Trophoblast cell (in vitro differentiated cells and primary cell): Measurements from ENCODE around the gene PLCG2.

Experiments used
- DNase-seq, 2 donors: peaks; one replicate each; pipeline ENCODE4 v3.0.0-alpha.2; 2016
- H2AFZ ChIP-seq: 2 replicates; pipeline ENCODE4 v1.6.1; 2013; ENCODE audit warnings: low read length, moderate library complexity, mild to moderate bottlenecking; ENCODE audit not compliant: insufficient read depth, poor library complexity
- H2AK5ac ChIP-seq: 2 replicates; pipeline ENCODE4 v1.6.1; 2013; ENCODE audit warnings: mild to moderate bottlenecking, low read length
- H2BK120ac ChIP-seq: 2 replicates; pipeline ENCODE4 v1.6.1; 2013; ENCODE audit warnings: low read length, mild to moderate bottlenecking, moderate library complexity; ENCODE audit not compliant: insufficient read depth, poor library complexity
- H2BK12ac ChIP-seq: 2 replicates; pipeline ENCODE4 v1.6.1; 2013; ENCODE audit warnings: mild to moderate bottlenecking, low read length, moderate library complexity
- H2BK5ac ChIP-seq: 2 replicates; pipeline ENCODE4 v1.6.1; 2013; ENCODE audit warnings: low read length, low read depth, moderate library complexity, mild to moderate bottlenecking; ENCODE audit not compliant: poor library complexity
- H3K14ac ChIP-seq: 2 replicates; pipeline ENCODE4 v1.6.1; 2013; ENCODE audit warnings: mild to moderate bottlenecking, low read length
- H3K18ac ChIP-seq: 2 replicates; pipeline ENCODE4 v1.6.1; 2013; ENCODE audit warnings: mild to moderate bottlenecking, low read length
- H3K23ac ChIP-seq: 2 replicates; pipeline ENCODE4 v1.6.1; 2013; ENCODE audit warnings: low read length
- H3K27ac ChIP-seq: 2 replicates; pipeline ENCODE4 v1.5.1; 2013; ENCODE audit warnings: low read depth, mild to moderate bottlenecking, inconsistent platforms, low read length, moderate library complexity
- H3K27me3 ChIP-seq: 2 replicates; pipeline ENCODE4 v1.6.1; 2013; ENCODE audit warnings: inconsistent platforms, mild to moderate bottlenecking, low read length, moderate library complexity; ENCODE audit not compliant: insufficient read depth
- H3K36me3 ChIP-seq, 2 experiments: 1 replicate in 1 of 2; 2 replicates in 1 of 2; pipeline ENCODE4 v1.6.1; 2013; ENCODE audit warnings: low read length in 2 of 2, mild to moderate bottlenecking in 2 of 2, moderate library complexity in 1 of 2; ENCODE audit not compliant: insufficient read depth in 2 of 2, control insufficient read depth in 1 of 2
- H3K4ac ChIP-seq: 2 replicates; pipeline ENCODE4 v1.6.1; 2013; ENCODE audit warnings: low read depth, mild to moderate bottlenecking, low read length, moderate library complexity
- H3K4me1 ChIP-seq, 2 experiments: 1 replicate in 1 of 2; 2 replicates in 1 of 2; pipeline ENCODE4 v1.6.1; 2013; ENCODE audit warnings: low read length in 2 of 2, mild to moderate bottlenecking in 2 of 2, moderate library complexity in 1 of 2; ENCODE audit not compliant: insufficient read depth in 2 of 2, control insufficient read depth in 1 of 2
- H3K4me2 ChIP-seq: 2 replicates; pipeline ENCODE4 v1.6.1; 2013; ENCODE audit warnings: inconsistent platforms, mild to moderate bottlenecking, low read length, moderate library complexity
- H3K4me3 ChIP-seq: 2 replicates; pipeline ENCODE4 v1.5.1; 2013; ENCODE audit warnings: mild to moderate bottlenecking, low read depth, low read length, inconsistent platforms
- H3K79me1 ChIP-seq: one replicate; pipeline ENCODE4 v1.6.1; 2013; ENCODE audit warnings: low read length
- H3K79me2 ChIP-seq: 2 replicates; pipeline ENCODE4 v1.6.1; 2013; ENCODE audit warnings: low read length, mild to moderate bottlenecking; ENCODE audit not compliant: control insufficient read depth, insufficient read depth, poor library complexity
- H3K9ac ChIP-seq: 2 replicates; pipeline ENCODE4 v1.6.1; 2013; ENCODE audit warnings: mild to moderate bottlenecking, low read length
- H3K9me3 ChIP-seq: 2 replicates; pipeline ENCODE4 v1.6.1; 2013; ENCODE audit warnings: low read depth, mild to moderate bottlenecking, control low read depth, inconsistent platforms, low read length; ENCODE audit not compliant: insufficient read depth
- H4K12ac ChIP-seq: 2 replicates; pipeline ENCODE4 v1.6.1; 2013; ENCODE audit warnings: low read depth, mild to moderate bottlenecking, low read length, moderate library complexity
- H4K8ac ChIP-seq: 2 replicates; pipeline ENCODE4 v1.6.1; 2013; ENCODE audit warnings: low read depth, mild to moderate bottlenecking, low read length, moderate library complexity
- H4K91ac ChIP-seq: one replicate; pipeline ENCODE4 v1.6.1; 2013; ENCODE audit warnings: low read depth, mild to moderate bottlenecking, low read length, moderate library complexity
- WGBS: extraction: QIAGEN DNeasy Blood & Tissue Kit; methylation state at CpG from one replicate; pipeline ENCODE4 v1.1.7; 2013; ENCODE audit warnings: missing lambda C conversion rate; ENCODE audit not compliant: insufficient read length, insufficient coverage; ENCODE audit errors: extremely low coverage; 5-methylcytosine and 5-hydroxymethylcytosine counted together

The PLCG2 gene

DNA sequence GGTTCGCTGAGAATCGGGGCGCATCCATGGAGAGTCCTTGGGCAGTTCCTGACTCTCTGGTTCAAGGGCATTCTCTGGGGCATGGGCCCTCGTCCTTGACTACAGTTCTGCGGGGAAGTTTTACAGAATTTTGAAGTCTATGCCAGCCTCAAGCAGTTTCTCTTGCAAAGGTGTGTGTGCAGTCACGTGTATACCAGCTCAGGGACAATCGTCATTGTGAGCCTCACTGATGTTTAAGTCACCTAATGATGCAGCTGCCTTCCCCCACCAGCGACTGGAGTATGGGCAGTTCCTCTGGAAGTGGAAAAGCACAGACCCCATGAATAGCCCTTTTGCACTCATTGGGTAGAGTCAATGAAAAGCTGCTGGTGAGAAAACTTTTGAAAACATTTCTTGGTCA, 1.3 kb downstream of the PLCG2 start:
- Histone ChIP-seq H2BK12ac (no peak overlapping the region), H4K12ac (no peak overlapping the region), H3K23ac (no peak overlapping the region), H3K36me3 (no peaks in the 10 kb centered on the region), H3K14ac (no peak overlapping the region), H3K79me1 (peaks cover 2% of the 10 kb centered on the region), H3K27ac (no peak overlapping the region), H2AK5ac (no peak overlapping the region), H3K4me2 (no peak overlapping the region), H3K9me3 (peaks cover 5% of the 10 kb centered on the region), H3K79me2 (no peaks in the 10 kb centered on the region), H3K9ac (no peak overlapping the region), H3K4ac (no peak overlapping the region), H2BK5ac (no peak overlapping the region), H4K8ac (no peak overlapping the region), H2AFZ (no peak overlapping the region), H4K91ac (no peak overlapping the region), H3K18ac (no peak overlapping the region), H3K4me3 (no peak overlapping the region), H3K27me3 (peaks cover 19% of the 10 kb centered on the region), H2BK120ac (no peak overlapping the region), H3K4me1 (peaks cover 0 to 9% of the 10 kb centered on the region in 2 experiments)
- no CpG with 5 or more reads among the region's 8 CpGs for WGBS
- DNase-seq = no peak

DNA sequence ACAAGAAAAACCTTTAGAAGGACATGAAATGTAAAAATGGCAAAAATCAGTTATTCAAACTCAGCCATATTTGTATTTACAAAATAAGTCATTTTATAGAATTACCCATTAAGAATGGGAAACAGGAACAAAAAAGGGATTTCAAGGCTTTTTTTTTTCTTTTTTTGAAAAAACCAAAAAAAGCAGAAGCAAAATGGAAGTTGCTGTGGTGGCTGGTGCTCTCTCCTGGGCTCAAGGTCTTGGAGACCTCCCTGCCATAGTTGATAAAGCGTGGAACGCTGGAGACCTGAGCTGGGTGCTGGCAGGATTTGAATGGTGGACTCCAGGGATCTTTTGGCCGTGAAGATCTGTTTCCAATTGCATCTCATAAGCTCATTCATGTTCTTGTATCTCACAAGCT, 3.1 kb downstream of the PLCG2 start:
- no peak for DNase-seq
- no peak overlapping the region for H2BK5ac ChIP-seq
- no peak overlapping the region for H4K12ac ChIP-seq
- H3K4me1 ChIP-seq = peaks cover 5 to 16% of the 10 kb centered on the region in 2 experiments
- peaks cover 5% of the 10 kb centered on the region for H3K9me3 ChIP-seq
- H3K4ac ChIP-seq = no peak overlapping the region
- no peak overlapping the region for H3K23ac ChIP-seq
- H3K4me2 ChIP-seq = no peak overlapping the region
- H3K79me2 ChIP-seq = no peaks in the 10 kb centered on the region
- H3K27ac ChIP-seq = no peak overlapping the region
- no peak overlapping the region for H3K9ac ChIP-seq
- no peak overlapping the region for H3K14ac ChIP-seq
- no peak overlapping the region for H4K8ac ChIP-seq
- no peak overlapping the region for H2AK5ac ChIP-seq
- H2AFZ ChIP-seq = no peak overlapping the region
- no peak overlapping the region for H3K18ac ChIP-seq
- no peaks in the 10 kb centered on the region for H3K36me3 ChIP-seq
- no peak overlapping the region for H2BK120ac ChIP-seq
- no peak overlapping the region for H3K4me3 ChIP-seq
- no peak overlapping the region for H4K91ac ChIP-seq
- peaks cover 19% of the 10 kb centered on the region for H3K27me3 ChIP-seq
- peaks cover 2% of the 10 kb centered on the region for H3K79me1 ChIP-seq
- WGBS = no CpG with 5 or more reads among the region's 3 CpGs
- H2BK12ac ChIP-seq = no peak overlapping the region

DNA sequence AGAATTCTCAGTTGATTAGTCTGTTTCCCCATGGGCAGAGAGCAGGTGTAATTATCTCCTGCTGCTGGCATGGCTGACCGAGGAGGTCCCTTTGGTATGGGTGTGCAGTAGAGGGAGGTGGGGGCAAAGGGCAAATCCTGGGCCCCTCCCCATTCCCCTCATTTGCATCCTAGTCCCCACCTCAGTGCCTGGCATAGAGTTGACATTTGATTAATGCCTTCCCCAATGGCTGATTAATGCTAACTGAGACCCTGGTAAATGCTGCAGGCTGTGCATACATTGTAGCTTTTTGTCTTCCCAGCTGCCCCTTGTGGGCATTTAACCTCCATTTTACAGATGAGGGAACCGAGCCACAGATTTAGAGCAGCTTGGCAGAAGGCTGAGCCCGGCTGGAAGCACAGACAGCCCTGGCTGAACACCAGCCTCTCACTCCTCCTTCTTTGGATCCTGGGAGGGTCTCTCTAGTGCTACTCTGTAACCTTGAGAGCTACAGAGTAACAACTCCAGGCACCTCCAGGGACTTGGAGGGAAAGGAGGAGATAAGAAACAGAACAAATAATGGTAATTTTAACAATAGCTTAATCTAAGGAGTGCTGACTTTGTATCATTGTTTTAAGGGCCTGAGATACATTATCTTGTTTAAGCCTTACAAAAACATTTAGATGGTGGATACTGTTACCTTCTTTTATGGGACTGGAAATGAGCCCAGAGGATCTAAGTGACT, 5.1 kb downstream of the PLCG2 start:
- no peak overlapping the region for H2AFZ ChIP-seq
- H4K8ac ChIP-seq = no peak overlapping the region
- H3K4me2 ChIP-seq = no peak overlapping the region
- peaks cover 5 to 14% of the 10 kb centered on the region in 2 experiments for H3K4me1 ChIP-seq
- no peak overlapping the region for H3K4ac ChIP-seq
- DNase-seq = no peak
- no peak overlapping the region for H3K27ac ChIP-seq
- H3K79me1 ChIP-seq = peaks cover 1% of the 10 kb centered on the region
- no peaks in the 10 kb centered on the region for H3K79me2 ChIP-seq
- H4K91ac ChIP-seq = no peak overlapping the region
- H3K14ac ChIP-seq = no peak overlapping the region
- H2BK120ac ChIP-seq = no peak overlapping the region
- H3K4me3 ChIP-seq = no peak overlapping the region
- no peak overlapping the region for H4K12ac ChIP-seq
- peaks cover 5% of the 10 kb centered on the region for H3K9me3 ChIP-seq
- H3K9ac ChIP-seq = no peak overlapping the region
- H2BK12ac ChIP-seq = no peak overlapping the region
- H2BK5ac ChIP-seq = no peak overlapping the region
- no peaks in the 10 kb centered on the region for H3K36me3 ChIP-seq
- H3K27me3 ChIP-seq = peaks cover 14% of the 10 kb centered on the region
- H3K23ac ChIP-seq = no peak overlapping the region
- no peak overlapping the region for H3K18ac ChIP-seq
- no CpG with 5 or more reads among the region's 3 CpGs for WGBS
- no peak overlapping the region for H2AK5ac ChIP-seq

DNA sequence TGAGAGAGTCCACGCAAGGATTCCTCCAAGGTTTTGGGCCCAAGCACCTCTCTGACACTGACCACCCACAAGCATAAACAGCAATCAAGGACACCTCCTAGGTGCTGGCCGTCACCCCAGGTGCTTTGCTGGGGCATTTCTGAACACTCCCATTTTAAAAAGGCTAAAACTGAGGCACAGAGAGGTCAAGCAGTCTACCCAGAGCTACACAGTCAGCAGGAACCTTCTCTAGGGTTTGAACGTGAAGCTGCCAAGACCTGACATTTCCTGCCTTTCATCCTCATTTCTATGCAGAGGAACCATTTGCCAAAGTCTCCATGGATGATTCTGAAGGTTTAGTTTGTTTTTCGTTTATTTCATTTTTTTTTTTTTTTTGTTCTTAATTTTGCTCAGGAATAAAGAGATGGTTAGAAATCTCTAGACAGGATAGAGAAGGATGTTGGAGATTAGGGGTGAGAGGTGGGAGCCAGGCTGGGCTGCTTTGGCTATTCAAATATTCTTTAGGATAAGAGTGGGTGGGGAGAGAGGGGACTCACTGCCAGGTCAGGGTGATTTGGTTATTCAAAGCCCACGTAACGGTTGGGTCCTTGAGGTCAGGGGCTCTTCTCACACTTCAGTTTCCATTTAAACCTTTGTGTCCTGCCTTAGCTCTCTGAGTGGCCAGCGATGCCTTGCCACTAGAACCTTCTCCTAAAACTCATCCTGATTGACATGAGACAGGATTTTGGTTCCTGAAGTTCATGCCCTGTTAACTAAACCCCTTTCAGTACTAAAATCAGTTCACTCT, 6.2 kb downstream of the PLCG2 start:
- Histone ChIP-seq H2BK120ac (no peak overlapping the region), H4K12ac (no peak overlapping the region), H2BK5ac (no peak overlapping the region), H3K36me3 (no peaks in the 10 kb centered on the region), H2AK5ac (no peak overlapping the region), H3K79me1 (no peaks in the 10 kb centered on the region), H3K4me2 (no peak overlapping the region), H3K4ac (no peak overlapping the region), H2AFZ (no peak overlapping the region), H4K8ac (no peak overlapping the region), H3K79me2 (no peaks in the 10 kb centered on the region), H3K27me3 (peaks cover 3% of the 10 kb centered on the region), H3K9me3 (no peaks in the 10 kb centered on the region), H3K27ac (no peak overlapping the region), H4K91ac (no peak overlapping the region), H3K23ac (no peak overlapping the region), H3K18ac (no peak overlapping the region), H3K14ac (no peak overlapping the region), H3K4me1 (peaks cover 5 to 7% of the 10 kb centered on the region in 2 experiments), H2BK12ac (no peak overlapping the region), H3K4me3 (no peak overlapping the region), H3K9ac (no peak overlapping the region)
- no peak for DNase-seq
- no CpG with 5 or more reads among the region's 7 CpGs for WGBS
